ENCODE measurements around the gene ODF2.
A peak's percentile ranks its signal among the peaks of the same experiment; 100 is the strongest.

The ODF2 gene

GRCh38 chr9:128494108-128494745 is 38.4 kb downstream of the ODF2 start:
- TF ChIP-seq CTCF (IDR thresholded peaks at IDR 0.05; ENCODE audit: extremely low read depth, insufficient read depth, missing control alignments) = no peak

GRCh38 chr9:128494746-128495129 is 38.9 kb downstream of the ODF2 start:
- in situ Hi-C loops (cut with MboI; ENCODE audit: low pct_unique_long_range_greater_than_20kb, low sequenced_read_pairs, unreplicated experiment) = no loop called here
- no peak for DNase-seq (ENCODE audit: low spot score)
- no peak for TF ChIP-seq CTCF (IDR thresholded peaks at IDR 0.05; ENCODE audit: extremely low read depth, insufficient read depth, missing control alignments)

More at GRCh38 chr9:128494108-128494745, 38.4 kb downstream of the ODF2 start:
- DNase-seq (ENCODE audit: low spot score) = no peak
- in situ Hi-C loops (cut with MboI; ENCODE audit: low pct_unique_long_range_greater_than_20kb, low sequenced_read_pairs, unreplicated experiment) = no loop called here

- no peak for DNase-seq (ENCODE audit: low spot score)
- in situ Hi-C loops (cut with MboI; ENCODE audit: low pct_unique_long_range_greater_than_20kb, low sequenced_read_pairs, unreplicated experiment) = no loop called here
- TF ChIP-seq CTCF (IDR thresholded peaks at IDR 0.05; ENCODE audit: extremely low read depth, insufficient read depth, missing control alignments) = no peak
Observed at GRCh38 chr9:128495296-128495695, 39.5 kb downstream of the ODF2 start.

GRCh38 chr9:128495804-128496417 is 40.1 kb downstream of the ODF2 start:
- in situ Hi-C loops (cut with MboI; ENCODE audit: low pct_unique_long_range_greater_than_20kb, low sequenced_read_pairs, unreplicated experiment) = no loop called here
- no peak for DNase-seq (ENCODE audit: low spot score)
- no peak for TF ChIP-seq CTCF (IDR thresholded peaks at IDR 0.05; ENCODE audit: extremely low read depth, insufficient read depth, missing control alignments)

GRCh38 chr9:128497824-128498610 is 42.2 kb downstream of the ODF2 start:
- in situ Hi-C loops (cut with MboI; ENCODE audit: low pct_unique_long_range_greater_than_20kb, low sequenced_read_pairs, unreplicated experiment) = no loop called here
- no peak for DNase-seq (ENCODE audit: low spot score)
- peak; percentile 7 for TF ChIP-seq CTCF (IDR thresholded peaks at IDR 0.05; ENCODE audit: extremely low read depth, insufficient read depth, missing control alignments)

GRCh38 chr9:128498911-128499310 is 43.1 kb downstream of the ODF2 start:
- TF ChIP-seq CTCF (IDR thresholded peaks at IDR 0.05; ENCODE audit: extremely low read depth, insufficient read depth, missing control alignments) = no peak
- in situ Hi-C loops (cut with MboI; ENCODE audit: low pct_unique_long_range_greater_than_20kb, low sequenced_read_pairs, unreplicated experiment) = no loop called here
- no peak for DNase-seq (ENCODE audit: low spot score)
